ENCODE data around the gene MRC2.

GRCh38 chr17:62616993-62617893 lies 10.2 kb upstream of the MRC2 start:
- TF ChIP-seq JUN (IDR thresholded peaks at IDR 0.05) (no peak), POLR2A (IDR thresholded peaks at IDR 0.05; ENCODE audit: low read length) (no peak), ESRRA (IDR thresholded peaks at IDR 0.05; ENCODE audit: borderline replicate concordance, low read length) (no peak), CTCF (IDR thresholded peaks at IDR 0.05) (no peak), KDM5A (IDR thresholded peaks at IDR 0.05) (no peak), PHF8 (IDR thresholded peaks at IDR 0.05; ENCODE audit: borderline replicate concordance, low read depth) (no peak), CHD2 (IDR thresholded peaks at IDR 0.05; ENCODE audit: low read length, partially characterized antibody) (no peak), EP300 (IDR thresholded peaks at IDR 0.05) (no peak), MAFK (IDR thresholded peaks at IDR 0.05; ENCODE audit: partially characterized antibody) (no peak), FOSL2 (IDR thresholded peaks at IDR 0.05) (no peak), FOSL2 (CRISPR knock-in tag; IDR thresholded peaks at IDR 0.05) (no peak), RAD21 (conservative IDR thresholded peaks at IDR 0.05 in 1 of 2, IDR thresholded peaks at IDR 0.05 in 1 of 2) (no peak), PBX3 (IDR thresholded peaks at IDR 0.05) (no peak), SMC3 (IDR thresholded peaks at IDR 0.05) (no peak)

All from A549 (cell line).